ENCODE measurements around the gene PLB1. TPM values are rescaled to one million over a fixed set of nuclear protein-coding genes. Genes with fewer than 3 reads are reported as not detected.

PLB1 gene
- total RNA-seq, 2 donors from 2014 or later: 7.4 to 9.6 TPM

GRCh38 chr2:28480403-28481049 is 15.3 kb upstream of the PLB1 start:
- Histone ChIP-seq H3K36me3 (no peaks in the 10 kb centered on the region), H3K4me1 (replicated peaks) (no peaks in the 10 kb centered on the region), H3K27ac (no peak overlapping the region), H3K27me3 (replicated peaks; ENCODE audit: insufficient read depth) (no peaks in the 10 kb centered on the region), H3K9me3 (no peaks in the 10 kb centered on the region), H3K4me3 (no peak overlapping the region)
- DNase-seq (ENCODE audit: low spot score): no peak
- intact Hi-C loops (cut with DNase I): no loop called here
- TF ChIP-seq POLR2A (IDR thresholded peaks at IDR 0.05): no peak
- TF ChIP-seq POLR2AphosphoS5 (IDR thresholded peaks at IDR 0.05): no peak
- no peak for TF ChIP-seq CTCF (IDR thresholded peaks at IDR 0.05)
- WGBS: 67% methylated on average over 5 of the region's 5 CpGs

- intact Hi-C loops (cut with DNase I): no loop called here
- WGBS: 67% methylated on average over 4 of the region's 4 CpGs
- no peak for DNase-seq (ENCODE audit: low spot score)
Measured at GRCh38 chr2:28481905-28482304, 14.0 kb upstream of the PLB1 start.

GRCh38 chr2:28484835-28485234 is 11.0 kb upstream of the PLB1 start:
- TF ChIP-seq POLR2A (IDR thresholded peaks at IDR 0.05): no peak
- TF ChIP-seq POLR2AphosphoS5 (IDR thresholded peaks at IDR 0.05): no peak
- TF ChIP-seq CTCF (IDR thresholded peaks at IDR 0.05): no peak
- H3K27me3 ChIP-seq (replicated peaks; ENCODE audit: insufficient read depth): no peaks in the 10 kb centered on the region
- intact Hi-C loops (cut with DNase I): no loop called here
- no peak overlapping the region for H3K27ac ChIP-seq
- no peaks in the 10 kb centered on the region for H3K36me3 ChIP-seq
- no peaks in the 10 kb centered on the region for H3K4me1 ChIP-seq (replicated peaks)
- H3K9me3 ChIP-seq: no peaks in the 10 kb centered on the region
- WGBS: 94% methylated on average over 3 of the region's 3 CpGs
- DNase-seq (ENCODE audit: low spot score): no peak
- no peak overlapping the region for H3K4me3 ChIP-seq

More at GRCh38 chr2:28481905-28482304, 14.0 kb upstream of the PLB1 start:
- Histone ChIP-seq H3K4me3 (no peak overlapping the region), H3K4me1 (replicated peaks) (no peaks in the 10 kb centered on the region), H3K36me3 (no peaks in the 10 kb centered on the region), H3K27me3 (replicated peaks; ENCODE audit: insufficient read depth) (no peaks in the 10 kb centered on the region), H3K9me3 (no peaks in the 10 kb centered on the region), H3K27ac (no peak overlapping the region)
- no peak for TF ChIP-seq CTCF (IDR thresholded peaks at IDR 0.05)
- no peak for TF ChIP-seq POLR2AphosphoS5 (IDR thresholded peaks at IDR 0.05)
- no peak for TF ChIP-seq POLR2A (IDR thresholded peaks at IDR 0.05)

- TF ChIP-seq CTCF (IDR thresholded peaks at IDR 0.05): no peak
- no peak for TF ChIP-seq POLR2AphosphoS5 (IDR thresholded peaks at IDR 0.05)
- no peak for TF ChIP-seq POLR2A (IDR thresholded peaks at IDR 0.05)
- Histone ChIP-seq H3K4me3 (no peak overlapping the region), H3K36me3 (no peaks in the 10 kb centered on the region), H3K9me3 (no peaks in the 10 kb centered on the region), H3K27me3 (replicated peaks; ENCODE audit: insufficient read depth) (no peaks in the 10 kb centered on the region), H3K4me1 (replicated peaks) (no peaks in the 10 kb centered on the region), H3K27ac (no peak overlapping the region)
- DNase-seq (ENCODE audit: low spot score): no peak
- intact Hi-C loops (cut with DNase I): no loop called here
- 77% methylated on average over 4 of the region's 4 CpGs for WGBS
Measured at GRCh38 chr2:28486526-28486925, 9.3 kb upstream of the PLB1 start.

GRCh38 chr2:28487258-28487657 is 8.6 kb upstream of the PLB1 start:
- Histone ChIP-seq H3K4me1 (replicated peaks) (no peaks in the 10 kb centered on the region), H3K9me3 (no peaks in the 10 kb centered on the region), H3K27ac (no peak overlapping the region), H3K4me3 (no peak overlapping the region), H3K27me3 (replicated peaks; ENCODE audit: insufficient read depth) (no peaks in the 10 kb centered on the region), H3K36me3 (no peaks in the 10 kb centered on the region)
- intact Hi-C loops (cut with DNase I): no loop called here
- TF ChIP-seq POLR2AphosphoS5 (IDR thresholded peaks at IDR 0.05) (no peak), CTCF (IDR thresholded peaks at IDR 0.05) (no peak), POLR2A (IDR thresholded peaks at IDR 0.05) (no peak)
- WGBS: 82% methylated on average over 4 of the region's 4 CpGs
- no peak for DNase-seq (ENCODE audit: low spot score)

Measured in prostate gland (tissue), 2 donors.